ENCODE results near the gene ERC2. TPM values are rescaled to one million over a fixed set of nuclear protein-coding genes. Genes with fewer than 3 reads are reported as not detected.

The ERC2 gene
- total and polyA plus RNA-seq, 11 donors: 0.16 to 3.8 (median 1.6) TPM

DNA sequence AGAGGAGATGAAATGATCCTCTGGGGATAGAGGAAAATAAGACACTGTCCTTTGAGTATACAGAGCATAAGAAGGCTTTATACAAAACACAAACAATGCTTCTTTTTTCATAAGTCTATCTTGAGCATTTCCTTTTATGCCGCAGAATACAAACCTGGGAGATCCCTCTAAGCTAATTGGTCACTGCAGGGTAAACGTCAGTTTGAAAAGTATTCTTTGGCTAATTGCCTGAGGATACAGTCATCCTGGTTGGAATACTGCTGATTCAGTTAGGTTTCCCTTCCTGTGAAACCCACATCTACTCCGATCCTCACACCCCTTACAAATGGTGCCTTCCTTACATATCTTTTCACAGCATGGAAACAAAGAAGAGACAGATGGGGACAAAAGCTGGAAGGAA is 991.8 kb downstream of the ERC2 start:
- 57 to 73% (median 66%) methylated on average over 3 of the region's 3 CpGs for WGBS, 4 donors
- no peaks in the 10 kb centered on the region for H3K36me3 ChIP-seq
- no peak for TF ChIP-seq POLR2A (IDR thresholded peaks at IDR 0.05)
- TF ChIP-seq, protein P1, sequence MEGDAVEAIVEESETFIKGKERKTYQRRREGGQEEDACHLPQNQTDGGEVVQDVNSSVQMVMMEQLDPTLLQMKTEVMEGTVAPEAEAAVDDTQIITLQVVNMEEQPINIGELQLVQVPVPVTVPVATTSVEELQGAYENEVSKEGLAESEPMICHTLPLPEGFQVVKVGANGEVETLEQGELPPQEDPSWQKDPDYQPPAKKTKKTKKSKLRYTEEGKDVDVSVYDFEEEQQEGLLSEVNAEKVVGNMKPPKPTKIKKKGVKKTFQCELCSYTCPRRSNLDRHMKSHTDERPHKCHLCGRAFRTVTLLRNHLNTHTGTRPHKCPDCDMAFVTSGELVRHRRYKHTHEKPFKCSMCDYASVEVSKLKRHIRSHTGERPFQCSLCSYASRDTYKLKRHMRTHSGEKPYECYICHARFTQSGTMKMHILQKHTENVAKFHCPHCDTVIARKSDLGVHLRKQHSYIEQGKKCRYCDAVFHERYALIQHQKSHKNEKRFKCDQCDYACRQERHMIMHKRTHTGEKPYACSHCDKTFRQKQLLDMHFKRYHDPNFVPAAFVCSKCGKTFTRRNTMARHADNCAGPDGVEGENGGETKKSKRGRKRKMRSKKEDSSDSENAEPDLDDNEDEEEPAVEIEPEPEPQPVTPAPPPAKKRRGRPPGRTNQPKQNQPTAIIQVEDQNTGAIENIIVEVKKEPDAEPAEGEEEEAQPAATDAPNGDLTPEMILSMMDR (IDR thresholded peaks at IDR 0.05): no peak

GRCh38 chr3:55474213-55474632 is 994.0 kb downstream of the ERC2 start:
- Histone ChIP-seq H3K4me1 (peaks cover 0 to 9% (median 0%) of the 10 kb centered on the region in 12 donors), H3K4me3 (no peak overlapping the region), H3K27me3 (peaks cover 0 to 12% (median under 1%) of the 10 kb centered on the region in 9 donors), H3K27ac (no peak overlapping the region), H3K9me3 (no peaks in the 10 kb centered on the region), H3K36me3 (no peaks in the 10 kb centered on the region)
- ATAC-seq: no peak
- no peak for DNase-seq
- intact Hi-C loops (cut with DNase I): no loop called here
- WGBS, 4 donors: 83 to 89% (median 85%) methylated on average over 25 to 44 of the region's 44 CpGs
- no peak for TF ChIP-seq POLR2A (IDR thresholded peaks at IDR 0.05)
- TF ChIP-seq, protein P1 (IDR thresholded peaks at IDR 0.05): no peak

More for the DNA sequence above, 991.8 kb downstream of the ERC2 start:
- H3K9me3 ChIP-seq: no peaks in the 10 kb centered on the region
- H3K27me3 ChIP-seq: peaks cover 0 to 35% (median 6%) of the 10 kb centered on the region in 9 donors
- peaks cover 0 to 11% (median 2%) of the 10 kb centered on the region in 12 donors for H3K4me1 ChIP-seq
- DNase-seq (no peak), ATAC-seq (no peak)
- no peak overlapping the region for H3K27ac ChIP-seq
- no peak overlapping the region for H3K4me3 ChIP-seq
- intact Hi-C loops (cut with DNase I): no loop called here

DNA sequence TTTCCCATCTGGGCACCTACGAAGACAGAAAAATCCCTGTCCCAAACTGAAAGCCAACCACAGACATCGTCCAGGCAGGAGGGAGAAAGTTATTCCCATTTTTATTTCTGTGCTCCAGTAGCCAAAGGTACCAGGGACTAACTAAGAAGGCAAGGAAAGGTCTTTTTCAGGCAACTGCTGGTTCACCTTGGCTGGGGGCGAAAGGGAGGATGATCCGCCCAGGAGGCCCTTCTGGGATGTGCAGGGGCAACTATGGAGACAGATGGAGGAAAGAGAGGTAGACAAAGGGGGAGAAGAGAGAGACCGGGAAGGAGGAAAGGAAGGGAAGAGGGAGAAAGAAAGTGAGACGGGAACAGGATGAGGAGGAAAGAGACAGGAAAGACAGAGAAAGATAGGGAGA is 994.5 kb downstream of the ERC2 start:
- Histone ChIP-seq H3K27me3 (peaks cover 0 to 7% (median 0%) of the 10 kb centered on the region in 9 donors), H3K4me1 (peaks cover 0 to 9% (median 0%) of the 10 kb centered on the region in 12 donors), H3K4me3 (no peak overlapping the region), H3K9me3 (no peaks in the 10 kb centered on the region), H3K27ac (no peak overlapping the region), H3K36me3 (no peaks in the 10 kb centered on the region)
- TF ChIP-seq, protein P1 (IDR thresholded peaks at IDR 0.05): no peak
- no peak for TF ChIP-seq POLR2A (IDR thresholded peaks at IDR 0.05)
- WGBS, 4 donors: 83 to 89% (median 87%) methylated on average over 6 of the region's 6 CpGs
- intact Hi-C loops (cut with DNase I): no loop called here
- no peak for ATAC-seq
- no peak for DNase-seq

- ATAC-seq (peak; percentile 97 to 99 (median 98)), DNase-seq (peak in 4 of 5 donors; percentile 51 to 83 (median 64))
- 45 to 57% (median 49%) methylated on average over 6 to 8 of the region's 8 CpGs for WGBS, 4 donors
- no peak for TF ChIP-seq POLR2A (IDR thresholded peaks at IDR 0.05)
- TF ChIP-seq, protein P1 (IDR thresholded peaks at IDR 0.05): no peak
- Histone ChIP-seq H3K27ac (peak overlapping the region in 9 of 12 donors; percentile 23 to 67 (median 43)), H3K27me3 (peaks cover 0 to 2% (median 0%) of the 10 kb centered on the region in 9 donors), H3K4me3 (no peak overlapping the region), H3K4me1 (peaks cover 0 to 9% (median 0%) of the 10 kb centered on the region in 12 donors), H3K9me3 (no peaks in the 10 kb centered on the region), H3K36me3 (no peaks in the 10 kb centered on the region)
- intact Hi-C loops (cut with DNase I): no loop called here
Measured at GRCh38 chr3:55471522-55472280, 996.6 kb downstream of the ERC2 start.

Data from heart left ventricle (tissue), 16 donors.